ENCODE results near the gene MTMR3. TPM values are rescaled to one million over a fixed set of nuclear protein-coding genes. Genes with fewer than 3 reads are reported as not detected.

MTMR3 gene
- total RNA-seq, 4 donors from 2014 or later, result 36.6 to 42.1 (median 37.1) TPM

DNA sequence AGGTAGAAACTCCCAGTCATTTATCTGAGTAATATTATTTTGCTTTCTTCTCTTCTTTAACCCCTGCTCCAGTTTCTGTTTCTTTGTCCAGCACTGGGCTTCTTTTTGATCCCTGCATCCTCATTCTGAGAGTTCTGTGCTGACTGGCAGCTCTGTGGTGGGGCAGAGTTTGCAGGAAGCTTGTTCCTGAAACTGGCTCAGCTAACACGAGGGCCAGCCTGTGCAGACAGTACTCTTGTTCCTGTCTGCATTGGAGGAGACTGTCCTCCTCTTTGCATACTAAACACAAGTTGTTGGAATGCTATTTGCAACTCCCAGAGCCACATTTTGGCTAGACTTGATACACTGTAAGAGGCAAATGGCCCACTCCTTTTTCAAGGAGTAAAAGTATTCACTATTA is 104.2 kb downstream of the MTMR3 start:
- H3K36me3 ChIP-seq, result peaks cover 0 to 5% of the 10 kb centered on the region in 2 donors
- no peak for DNase-seq
- H3K4me3 ChIP-seq, result no peak overlapping the region
- peaks cover 12% of the 10 kb centered on the region in 2 donors for H3K4me1 ChIP-seq
- intact Hi-C loops (cut with DNase I; ENCODE audit: low total_unique reads) (no loop called here), in situ Hi-C loops (cut with MboI; ENCODE audit: low sequenced_read_pairs in 4 of 4) (no loop called here)
- H3K27ac ChIP-seq, result peak overlapping the region in 1 of 4 donors; percentile 4
- TF ChIP-seq POLR2A (IDR thresholded peaks at IDR 0.05), result no peak
- TF ChIP-seq CTCF (IDR thresholded peaks at IDR 0.05 in 4 of 5, conservative IDR thresholded peaks at IDR 0.05 in 1 of 5), result no peak
- no peak for ATAC-seq
- no peaks in the 10 kb centered on the region for H3K9me3 ChIP-seq
- no peaks in the 10 kb centered on the region for H3K27me3 ChIP-seq

DNA sequence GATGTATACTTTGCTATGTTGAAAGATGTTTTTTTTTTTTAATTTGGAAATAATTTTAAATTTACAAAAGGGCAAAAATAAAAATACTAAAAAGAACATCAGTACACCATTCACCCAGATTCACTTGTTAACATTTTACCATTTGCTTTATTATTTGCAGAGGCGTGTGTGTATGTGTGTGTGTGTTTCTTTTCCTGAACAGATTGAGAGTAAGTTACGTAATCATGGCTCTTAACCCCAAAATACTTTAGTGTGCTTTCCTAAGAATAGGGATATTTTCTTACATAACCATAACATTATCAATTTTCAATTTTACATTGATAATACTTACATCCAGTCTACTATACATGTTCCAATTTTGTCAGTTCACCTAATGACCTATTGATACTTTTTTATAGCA is 105.7 kb downstream of the MTMR3 start:
- ATAC-seq (no peak), DNase-seq (no peak)
- Histone ChIP-seq H3K4me3 (no peak overlapping the region), H3K9me3 (no peaks in the 10 kb centered on the region), H3K27ac (no peak overlapping the region), H3K36me3 (peaks cover 0 to 6% of the 10 kb centered on the region in 2 donors), H3K4me1 (peaks cover 17 to 24% of the 10 kb centered on the region in 2 donors), H3K27me3 (no peaks in the 10 kb centered on the region)
- intact Hi-C loops (cut with DNase I; ENCODE audit: low total_unique reads) (no loop called here), in situ Hi-C loops (cut with MboI; ENCODE audit: low sequenced_read_pairs in 4 of 4) (no loop called here)
- no peak for TF ChIP-seq POLR2A (IDR thresholded peaks at IDR 0.05)
- no peak for TF ChIP-seq CTCF (IDR thresholded peaks at IDR 0.05 in 4 of 5, conservative IDR thresholded peaks at IDR 0.05 in 1 of 5)

GRCh38 chr22:29989446-29989845 is 106.5 kb downstream of the MTMR3 start:
- in situ Hi-C loops (cut with MboI; ENCODE audit: low sequenced_read_pairs in 4 of 4), result no loop called here
- ATAC-seq, result no peak
- peaks cover 0 to 6% of the 10 kb centered on the region in 2 donors for H3K36me3 ChIP-seq
- no peaks in the 10 kb centered on the region for H3K9me3 ChIP-seq
- H3K4me1 ChIP-seq, result peaks cover 17 to 31% of the 10 kb centered on the region in 2 donors
- no peak for TF ChIP-seq CTCF (IDR thresholded peaks at IDR 0.05 in 4 of 5, conservative IDR thresholded peaks at IDR 0.05 in 1 of 5)
- no peak for TF ChIP-seq POLR2A (IDR thresholded peaks at IDR 0.05)
- DNase-seq, result no peak
- no peaks in the 10 kb centered on the region for H3K27me3 ChIP-seq
- no peak overlapping the region for H3K4me3 ChIP-seq
- no peak overlapping the region for H3K27ac ChIP-seq
- intact Hi-C loops (cut with DNase I; ENCODE audit: low total_unique reads), result no loop called here

GRCh38 chr22:29992341-29993275 is 109.6 kb downstream of the MTMR3 start:
- Histone ChIP-seq H3K36me3 (peaks cover 0 to 6% of the 10 kb centered on the region in 2 donors), H3K4me1 (peaks cover 38 to 50% of the 10 kb centered on the region in 2 donors), H3K4me3 (no peak overlapping the region), H3K27me3 (no peaks in the 10 kb centered on the region), H3K9me3 (no peaks in the 10 kb centered on the region), H3K27ac (peak overlapping the region in 3 of 4 donors; percentile 23 to 41 (median 33))
- in situ Hi-C loops (cut with MboI; ENCODE audit: low sequenced_read_pairs in 4 of 4), result no loop called here
- no peak for ATAC-seq
- intact Hi-C loops (cut with DNase I; ENCODE audit: low total_unique reads), result loop anchor here (5.0 kb wide), 1 partner anchor 135 kb away; no protein-coding TSS in a partner anchor
- TF ChIP-seq CTCF (IDR thresholded peaks at IDR 0.05 in 4 of 5, conservative IDR thresholded peaks at IDR 0.05 in 1 of 5) (no peak), POLR2A (IDR thresholded peaks at IDR 0.05) (no peak)
- DNase-seq, result no peak

Measured in gastrocnemius medialis (tissue), 4 donors.